SK-N-SH (cell line): ENCODE results near the gene PLCG2. TPM values are rescaled to one million over a fixed set of nuclear protein-coding genes. Genes with fewer than 3 reads are reported as not detected.

Experiments used
- CTCF ChIA-PET: fragments of 300-600, 350-600 bp; formaldehyde crosslinking; extraction: SDS; loops from one replicate; lab custom pipeline; 2021; lab: Yijun Ruan, JAX
- POLR2A ChIA-PET: fragments of 350-600 bp; sonication (Branson Sonifier 250); formaldehyde crosslinking; extraction: SDS; loops from one replicate; lab custom pipeline; 2020; ENCODE audit warnings: antibody characterized with exemption, inconsistent platforms; lab: Yijun Ruan, JAX
- DNase-seq: peaks from one replicate; pipeline ENCODE4 v3.0.0; 2012
- H2AFZ ChIP-seq: fragments of 200-600 bp; sonication (generic); 2 replicates; pipeline ENCODE4 v1.8.1; 2016; ENCODE audit warnings: antibody characterized with exemption, mild to moderate bottlenecking, low read depth
- H3F3A ChIP-seq: fragments of 200-600 bp; sonication (generic); replicated peaks from 2 replicates; pipeline ENCODE3; 2016; ENCODE audit warnings: antibody characterized with exemption, mild to moderate bottlenecking; ENCODE audit not compliant: insufficient read depth
- H3K27ac ChIP-seq, 2 experiments: fragments of 200-500 bp in 1 of 2; fragments of 200-600 bp in 1 of 2; sonication (Bioruptor generic) in 1 of 2; sonication (generic), shearing (Covaris generic) in 1 of 2; 2 replicates each; pipeline versions ENCODE4 v1.5.1 to v1.6.1; 2014 to 2016; ENCODE audit warnings: low read depth in 2 of 2, inconsistent platforms in 1 of 2, low read length in 1 of 2, mild to moderate bottlenecking in 1 of 2, mixed read lengths in 1 of 2
- H3K27me3 ChIP-seq: fragments of 200-600 bp; sonication (generic), shearing (Covaris generic); 2 replicates; pipeline ENCODE4 v1.6.1; 2016; ENCODE audit warnings: mixed run types; ENCODE audit not compliant: insufficient read depth
- H3K36me3 ChIP-seq, 2 experiments: fragments of 200-500 bp in 1 of 2; fragments of 200-600 bp in 1 of 2; sonication (Bioruptor generic) in 1 of 2; sonication (generic) in 1 of 2; replicated peaks in 1 of 2; 2 replicates each; pipeline versions ENCODE3 to v1.5.1; 2014 to 2016; ENCODE audit warnings: low read length in 1 of 2, mild to moderate bottlenecking in 1 of 2; ENCODE audit not compliant: insufficient read depth in 2 of 2, control insufficient read depth in 1 of 2
- H3K4me1 ChIP-seq, 2 experiments: fragments of 200-500 bp in 1 of 2; fragments of 200-600 bp in 1 of 2; sonication (Bioruptor generic) in 1 of 2; sonication (generic), shearing (Covaris generic) in 1 of 2; 2 replicates each; pipeline versions ENCODE4 v1.5.1 to v1.6.1; 2014 to 2016; ENCODE audit warnings: low read depth in 1 of 2, low read length in 1 of 2, mixed run types in 1 of 2; ENCODE audit not compliant: insufficient read depth in 2 of 2, control insufficient read depth in 1 of 2
- H3K4me2 ChIP-seq: fragments of 200-600 bp; sonication (generic), shearing (Covaris generic); 2 replicates; pipeline ENCODE4 v1.6.1; 2017; ENCODE audit warnings: mixed run types
- H3K4me3 ChIP-seq, 2 experiments: fragments of 200-500 bp in 1 of 2; fragments of 200-600 bp in 1 of 2; sonication (Bioruptor generic) in 1 of 2; sonication (generic), shearing (Covaris generic) in 1 of 2; 2 replicates each; pipeline versions ENCODE4 v1.5.1 to v1.8.1; 2014 to 2016; ENCODE audit warnings: low read depth in 2 of 2, inconsistent platforms in 1 of 2, low read length in 1 of 2, mild to moderate bottlenecking in 1 of 2, mixed read lengths in 1 of 2, moderate library complexity in 1 of 2
- H3K79me2 ChIP-seq: fragments of 200-600 bp; sonication (generic); 2 replicates; pipeline ENCODE4 v1.8.1; 2017; ENCODE audit warnings: mild to moderate bottlenecking; ENCODE audit not compliant: insufficient read depth
- H3K9ac ChIP-seq: fragments of 200-600 bp; sonication (generic); 2 replicates; pipeline ENCODE4 v1.6.1; 2017; ENCODE audit warnings: mixed run types
- H3K9me2 ChIP-seq: fragments of 200-600 bp; sonication (generic); 2 replicates; pipeline ENCODE4 v1.6.1; 2017; ENCODE audit warnings: mixed run types
- H3K9me3 ChIP-seq: fragments of 200-600 bp; sonication (generic); 2 replicates; pipeline ENCODE4 v1.6.1; 2017; ENCODE audit warnings: mixed run types, mild to moderate bottlenecking, moderate library complexity
- H4K20me1 ChIP-seq: fragments of 200-600 bp; sonication (generic); 2 replicates; pipeline ENCODE4 v1.6.1; 2017; ENCODE audit warnings: mild to moderate bottlenecking, mixed run types; ENCODE audit not compliant: insufficient read depth
- CHD2 ChIP-seq: fragments of 150-350 bp; IDR thresholded peaks from 2 replicates; pipeline ENCODE4 v1.6.1; 2018; ENCODE audit warnings: low read length; ENCODE audit not compliant: partially characterized antibody
- FOSL2 ChIP-seq: IDR thresholded peaks from 2 replicates; pipeline ENCODE4 v1.4.0; 2012; ENCODE audit warnings: low read depth, mild to moderate bottlenecking, moderate library complexity, borderline replicate concordance
- FOXM1 ChIP-seq: IDR thresholded peaks from 2 replicates; pipeline ENCODE4 v1.4.0; 2012; ENCODE audit warnings: low read depth, mild to moderate bottlenecking
- GATA2 ChIP-seq: sonication (generic); formaldehyde crosslinking; IDR thresholded peaks from 2 replicates; pipeline ENCODE4 v1.5.0; 2020; ENCODE audit warnings: mild to moderate bottlenecking, missing genetic modification reagents
- MEF2A ChIP-seq: IDR thresholded peaks from 2 replicates; pipeline ENCODE4 v1.4.0; 2012; ENCODE audit warnings: low read depth, borderline replicate concordance
- NFIC ChIP-seq: IDR thresholded peaks from 2 replicates; pipeline ENCODE4 v1.4.0; 2012; ENCODE audit warnings: borderline replicate concordance
- RAD21 ChIP-seq: IDR thresholded peaks from 2 replicates; pipeline ENCODE4 v1.6.1; 2012; ENCODE audit warnings: mild to moderate bottlenecking, low read length
- RXRA ChIP-seq: IDR thresholded peaks from 2 replicates; pipeline ENCODE4 v1.4.0; 2012; ENCODE audit warnings: low read depth, mild to moderate bottlenecking, borderline replicate concordance
- TAF1 ChIP-seq: IDR thresholded peaks from 2 replicates; pipeline ENCODE4 v1.6.1; 2012; ENCODE audit warnings: low read depth, mild to moderate bottlenecking, low read length, moderate library complexity, borderline replicate concordance
- TEAD4 ChIP-seq: IDR thresholded peaks from 2 replicates; pipeline ENCODE4 v1.4.0; 2012; ENCODE audit warnings: mild to moderate bottlenecking, borderline replicate concordance; ENCODE audit not compliant: insufficient read depth
- USF1 ChIP-seq: IDR thresholded peaks from 2 replicates; pipeline ENCODE4 v1.4.0; 2012; ENCODE audit warnings: low read depth, borderline replicate concordance
- USF2 ChIP-seq: fragments of 150-350 bp; IDR thresholded peaks from 2 replicates; pipeline ENCODE4 v1.6.1; 2017; ENCODE audit warnings: antibody characterized with exemption, low read length, low read depth, borderline replicate concordance
- WGBS: methylation state at CpG from one replicate; pipeline ENCODE4 v1.1.6; 2017; ENCODE audit warnings: low lambda C conversion rate; 5-methylcytosine and 5-hydroxymethylcytosine counted together
- polyA plus RNA-seq, 3 experiments: library from polyadenylated mRNA; depleted of rRNA; stranded (reverse); fragments of >200 nt; gene quantifications; 2 replicates each; pipeline ENCODE4 v1.2.3, GENCODE V29; 2012

Gene PLCG2
- polyA plus RNA-seq, 1 of the 3 experiments (the other 2 are of a cell fraction) = 0.23 TPM

DNA sequence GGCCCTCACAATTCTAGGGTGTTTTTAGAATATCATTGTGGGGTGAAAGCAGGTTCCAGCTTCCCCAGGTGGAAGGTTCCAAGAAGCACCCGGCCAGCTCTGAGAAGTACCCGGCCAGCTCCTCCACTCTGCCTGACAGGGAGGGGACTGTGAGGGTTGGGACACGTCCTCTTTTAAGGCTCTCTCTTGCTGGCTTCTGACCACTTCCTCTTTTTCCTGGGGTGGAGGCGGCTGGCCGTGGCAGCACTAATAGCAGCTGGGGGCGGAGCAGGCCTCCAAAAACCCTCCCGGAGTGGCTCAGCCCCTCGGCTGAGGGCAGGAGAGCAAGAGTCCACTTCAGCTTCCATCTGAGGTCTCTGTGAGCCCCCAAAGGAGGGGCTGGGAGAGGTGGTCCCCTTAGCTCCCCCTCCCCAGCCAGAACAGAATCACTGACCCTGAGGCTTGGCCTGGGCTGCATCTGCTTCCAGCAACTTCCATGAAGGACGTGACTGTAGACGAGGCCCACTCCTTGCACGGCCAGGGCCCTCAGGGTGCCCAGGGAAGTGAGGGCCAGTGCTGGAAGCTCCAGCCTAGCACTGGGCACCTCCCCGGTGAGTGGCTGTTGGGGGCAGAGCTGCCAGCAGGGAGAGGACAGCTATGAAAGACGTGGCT, 26.7 kb upstream of the PLCG2 start:
- H3F3A ChIP-seq = no peaks in the 10 kb centered on the region
- TF ChIP-seq NFIC = no peak
- no peak for TF ChIP-seq RAD21
- no peak for TF ChIP-seq GATA2 (CRISPR knock-in tag)
- no peak for TF ChIP-seq USF1
- TF ChIP-seq USF2 = no peak
- no peak for TF ChIP-seq MEF2A
- H3K4me2 ChIP-seq = no peak overlapping the region
- H4K20me1 ChIP-seq = no peaks in the 10 kb centered on the region
- no peaks in the 10 kb centered on the region for H3K4me1 ChIP-seq
- no peak for DNase-seq
- H3K9ac ChIP-seq = no peak overlapping the region
- H3K27ac ChIP-seq = no peak overlapping the region
- ChIA-PET CTCF (interaction anchor here (1.2 to 1.7 kb wide), 2 partner anchors 15 to 17 kb away, joined by 4 read pairs; no protein-coding TSS in a partner anchor), POLR2A (interaction anchor here (0.6 kb wide), 1 partner anchor 73 kb away, joined by 4 read pairs; no protein-coding TSS in a partner anchor)
- H3K9me3 ChIP-seq = no peaks in the 10 kb centered on the region
- H2AFZ ChIP-seq = no peak overlapping the region
- WGBS = 71% methylated on average over 5 of the region's 13 CpGs
- no peaks in the 10 kb centered on the region for H3K27me3 ChIP-seq
- no peaks in the 10 kb centered on the region for H3K9me2 ChIP-seq
- H3K79me2 ChIP-seq = no peaks in the 10 kb centered on the region
- H3K36me3 ChIP-seq = no peaks in the 10 kb centered on the region
- H3K4me3 ChIP-seq = no peak overlapping the region

DNA sequence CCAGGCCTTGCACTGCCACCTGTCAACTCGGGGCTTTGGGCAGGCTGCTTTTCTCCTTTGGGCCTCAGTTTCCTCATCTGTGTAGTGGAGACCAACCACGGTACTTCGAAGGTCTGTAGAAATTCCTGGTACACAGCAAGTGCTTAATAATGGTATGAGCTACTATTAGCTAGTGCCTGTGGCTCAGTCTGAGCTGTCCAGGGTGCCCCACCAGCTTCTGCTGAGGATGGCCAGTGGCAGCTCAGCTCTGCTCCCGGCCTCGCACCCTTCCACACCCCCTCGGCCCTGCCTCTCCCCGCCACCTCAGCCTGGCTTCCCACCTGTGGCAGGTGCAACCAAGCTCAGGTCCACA, 26.2 kb upstream of the PLCG2 start:
- no peak for TF ChIP-seq RXRA
- TF ChIP-seq FOXM1 = no peak
- TF ChIP-seq CHD2 = no peak
- TF ChIP-seq TAF1 = no peak
- no peak for TF ChIP-seq MEF2A
- TF ChIP-seq FOSL2 = no peak
- TF ChIP-seq TEAD4 = no peak
- no peak for TF ChIP-seq USF1
- Histone ChIP-seq H3K4me3 (no peak overlapping the region), H3K27ac (no peak overlapping the region), H3K9me2 (no peaks in the 10 kb centered on the region), H3K27me3 (no peaks in the 10 kb centered on the region), H3K79me2 (no peaks in the 10 kb centered on the region), H4K20me1 (no peaks in the 10 kb centered on the region), H3F3A (no peaks in the 10 kb centered on the region), H3K9ac (no peak overlapping the region), H3K4me1 (no peaks in the 10 kb centered on the region), H2AFZ (no peak overlapping the region), H3K9me3 (no peaks in the 10 kb centered on the region), H3K4me2 (no peak overlapping the region), H3K36me3 (no peaks in the 10 kb centered on the region)
- WGBS = 77% methylated on average over 3 of the region's 7 CpGs
- no peak for DNase-seq
- ChIA-PET CTCF (interaction anchor here (0.8 to 1.7 kb wide), 3 partner anchors 16 to 30 kb away, joined by 3 to 4 read pairs (median 4); no protein-coding TSS in a partner anchor), POLR2A (no interaction called here)
